GM12878 (cell line): ENCODE measurements around the gene SYNM. TPM values are rescaled to one million over a fixed set of nuclear protein-coding genes. Genes with fewer than 3 reads are reported as not detected.

ENCODE experiments used
- ATAC-seq: fragments of 200-7000 bp; cut with Tn5 transposase; 3 replicates; pipeline ENCODE4 v1.9.1; 2020; ENCODE audit warnings: mild to moderate bottlenecking, moderate library complexity
- BruUV-seq: library from RNA; stranded (reverse); fragments of 400-500 nt; replicated peaks from 2 replicates; lab custom pipeline; 2021; lab: Mats Ljungman, UMichigan
- CTCF ChIA-PET: fragments of 300-600 bp; sonication (Branson Sonifier 250); formaldehyde crosslinking; extraction: SDS; loops from one replicate; lab custom pipeline; 2021; ENCODE audit warnings: inconsistent platforms; lab: Yijun Ruan, JAX
- POLR2A ChIA-PET: fragments of 350-600 bp; formaldehyde crosslinking; extraction: SDS; loops from one replicate; lab custom pipeline; 2021; ENCODE audit warnings: inconsistent platforms; lab: Charles Lee
- RAD21 ChIA-PET: fragments of 300-600 bp; sonication (Branson Sonifier 250); formaldehyde crosslinking; loops from one replicate; lab custom pipeline; 2023; ENCODE audit warnings: antibody characterized with exemption; ENCODE audit not compliant: unreplicated experiment; lab: Charles Lee
- SMC1A ChIA-PET: fragments of 300-600 bp; sonication (Branson Sonifier 250); formaldehyde crosslinking; loops from one replicate; lab custom pipeline; 2023; ENCODE audit not compliant: unreplicated experiment, uncharacterized antibody; lab: Charles Lee
- DNase-seq: peaks from one replicate; pipeline ENCODE4 v3.0.0-alpha.2; 2011; ENCODE audit warnings: low read depth, low spot score
- FAIRE-seq: peaks from 3 replicates; lab custom pipeline; 2011; peaks lifted over from hg19 to GRCh38; lab: Jason Lieb, UNC
- H2AFZ ChIP-seq: 2 replicates; pipeline ENCODE4 v1.6.0; 2011; ENCODE audit warnings: low read depth, low read length, control low read depth; ENCODE audit not compliant: control insufficient read depth
- H3K27ac ChIP-seq: 2 replicates; pipeline ENCODE4 v1.5.1; 2011; ENCODE audit warnings: control low read depth; ENCODE audit not compliant: control insufficient read depth, insufficient read depth
- H3K27me3 ChIP-seq, 2 experiments: replicated peaks in 1 of 2; 2 replicates each; pipeline versions ENCODE4 v1.6.0 to v1.6.1; 2011; ENCODE audit warnings: low read length in 1 of 2; ENCODE audit not compliant: control insufficient read depth in 2 of 2, insufficient read depth in 2 of 2
- H3K36me3 ChIP-seq, 2 experiments: 2 replicates each; pipeline ENCODE4 v1.5.1; 2011; ENCODE audit warnings: low read length in 1 of 2; ENCODE audit not compliant: control insufficient read depth in 2 of 2, insufficient read depth in 2 of 2
- H3K4me1 ChIP-seq: 2 replicates; pipeline ENCODE4 v1.6.1; 2011; ENCODE audit warnings: mild to moderate bottlenecking, low read length, moderate library complexity, mixed read lengths; ENCODE audit not compliant: control insufficient read depth, insufficient read depth
- H3K4me2 ChIP-seq: 2 replicates; pipeline ENCODE4 v1.6.0; 2011; ENCODE audit warnings: control low read depth; ENCODE audit not compliant: control insufficient read depth, insufficient read depth
- H3K4me3 ChIP-seq: fragments of 200-600 bp; sonication (generic); 2 replicates; pipeline ENCODE4 v1.5.1; 2016
- H3K79me2 ChIP-seq: 2 replicates; pipeline ENCODE4 v1.6.0; 2011; ENCODE audit warnings: low read length; ENCODE audit not compliant: control insufficient read depth, insufficient read depth
- H3K9ac ChIP-seq: 2 replicates; pipeline ENCODE4 v1.8.0; 2011; ENCODE audit warnings: low read length, control low read depth, mixed read lengths; ENCODE audit not compliant: control insufficient read depth, insufficient read depth
- H3K9me3 ChIP-seq: replicated peaks from 3 replicates; pipeline ENCODE4 v1.5.1; 2011; ENCODE audit warnings: mild to moderate bottlenecking, low read length; ENCODE audit not compliant: control insufficient read depth, insufficient read depth
- H4K20me1 ChIP-seq: 2 replicates; pipeline ENCODE4 v1.6.0; 2011; ENCODE audit not compliant: control insufficient read depth, insufficient read depth
- MTA2 ChIP-seq: fragments of 450-650 bp; IDR thresholded peaks from 2 replicates; pipeline ENCODE4 v1.6.1; 2016; ENCODE audit warnings: low read depth, mild to moderate bottlenecking, moderate library complexity
- PAX5 ChIP-seq: IDR thresholded peaks from 2 replicates; pipeline ENCODE4 v1.6.1; 2011; ENCODE audit warnings: low read depth, low read length, borderline replicate concordance
- POLR2A ChIP-seq: IDR thresholded peaks from 2 replicates; pipeline ENCODE4 v1.6.1; 2011; ENCODE audit warnings: low read depth, mild to moderate bottlenecking, low read length
- ZNF687 ChIP-seq: fragments of 450-650 bp; IDR thresholded peaks from 2 replicates; pipeline ENCODE4 v1.6.1; 2017; ENCODE audit warnings: mild to moderate bottlenecking, moderate library complexity
- WGBS: methylation state at CpG from one replicate; pipeline ENCODE4 v1.1.6; 2016; ENCODE audit warnings: low lambda C conversion rate; ENCODE audit not compliant: insufficient replicate concordance, insufficient coverage; ENCODE audit errors: missing lambda C conversion rate; 5-methylcytosine and 5-hydroxymethylcytosine counted together
- in situ Hi-C: fragments of 300-500 bp; cut with MboI; formaldehyde crosslinking; loops from 9 replicates; pipeline ENCODE4 v1.14.3; 2018; ENCODE audit warnings: mixed read lengths
- intact Hi-C: fragments of 100-400 bp; cut with micrococcal nuclease; formaldehyde crosslinking; loops from one replicate; pipeline ENCODE4 v1.14.2; 2022; ENCODE audit not compliant: unreplicated experiment
- polyA plus RNA-seq, 11 experiments: library from polyadenylated mRNA; depleted of rRNA in 4 of 11; unstranded in 6 of 11; stranded (reverse) in 5 of 11; fragments of >200 nt; fragmentation: Nextera tagmentation in 4 of 11; fragmentation: Illumina TruSeq in 1 of 11; extraction: Ambion mirVana in 4 of 11; extraction: Trizol in 1 of 11; gene quantifications; 1 replicate in 1 of 11; 2 replicates in 10 of 11; pipeline versions ENCODE4 v1.2.1 to v1.2.3, GENCODE V29; 2011 to 2016; ENCODE audit warnings: inconsistent platforms in 2 of 11, missing spikeins in 2 of 11, low read depth in 1 of 11
- total RNA-seq, 4 experiments: library from RNA; depleted of rRNA in 3 of 4; stranded (reverse); fragments of >200 nt in 3 of 4; fragmentation: Illumina TruSeq in 1 of 4; extraction: Trizol in 1 of 4; gene quantifications; 2 replicates each; pipeline versions ENCODE4 v1.2.1 to v1.2.3, GENCODE V29; 2013 to 2021

SYNM gene
- total and polyA plus RNA-seq, 10 of the 15 experiments (the other 5 are each of a cell fraction or from before 2014, with no cell fraction given), result 0.05 to 1.1 (median 0.89) TPM; not detected in 1

DNA sequence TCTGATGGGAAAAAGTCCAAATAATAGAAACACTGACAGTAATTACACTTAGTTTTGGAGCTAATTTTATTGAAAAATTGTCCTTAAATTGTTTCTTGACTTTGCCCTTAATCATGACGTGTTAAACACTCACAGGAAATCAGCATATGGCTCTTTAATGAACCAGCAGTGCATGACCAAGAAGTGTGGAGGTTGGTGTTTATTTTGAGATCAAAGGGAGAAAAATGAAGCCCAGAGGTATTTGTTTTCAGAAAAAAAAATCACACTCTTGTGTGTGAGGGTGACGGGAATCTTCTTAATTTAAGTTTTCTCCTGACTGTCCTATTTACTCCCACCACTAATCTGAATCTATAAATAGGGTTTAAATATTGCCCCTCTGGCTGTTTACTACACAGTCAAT is 28.8 kb upstream of the SYNM start:
- peak overlapping the region; percentile 47 for H3K27ac ChIP-seq

More for the DNA sequence above, 28.8 kb upstream of the SYNM start:
- Histone ChIP-seq H3K4me2 (peak overlapping the region; percentile 96), H3K4me3 (peak overlapping the region; percentile 46), H3K9ac (peak overlapping the region; percentile 66; the same call in 1 of the 2 replicates), H3K36me3 (no peaks in the 10 kb centered on the region), H3K79me2 (no peaks in the 10 kb centered on the region), H3K4me1 (peaks cover 7% of the 10 kb centered on the region), H3K9me3 (no peaks in the 10 kb centered on the region; the same call in 2 of the 3 replicates), H2AFZ (peak overlapping the region; percentile 78), H4K20me1 (no peaks in the 10 kb centered on the region), H3K27me3 (no peaks in the 10 kb centered on the region)
- peak; percentile 28 for TF ChIP-seq ZNF687
- TF ChIP-seq POLR2A, result no peak
- peak; percentile 97 for TF ChIP-seq PAX5
- peak; percentile 58; the same call in 1 of the 2 replicates for TF ChIP-seq MTA2
- in situ Hi-C loops (loop anchor here (5.0 to 10.0 kb wide), 3 partner anchors 299 to 634 kb away; no protein-coding TSS in a partner anchor), intact Hi-C loops (loop anchor here (1.0 to 5.0 kb wide), 8 partner anchors 94 to 634 kb away; partner anchors contain the start of gene IGF1R)
- ChIA-PET POLR2A (interaction anchor here (0.5 to 1.4 kb wide), 3 partner anchors 14 to 54 kb away, joined by 3 to 4 read pairs (median 3); no protein-coding TSS in a partner anchor), RAD21 (interaction anchor here (0.6 to 4.8 kb wide), 29 partner anchors 8 to 634 kb away, joined by 3 to 53 read pairs (median 5); no protein-coding TSS in a partner anchor), SMC1A (interaction anchor here (0.6 to 8.1 kb wide), 33 partner anchors 9 to 635 kb away, joined by 3 to 86 read pairs (median 5); no protein-coding TSS in a partner anchor), CTCF (interaction anchor here (0.6 to 7.5 kb wide), 54 partner anchors 10 to 764 kb away, joined by 3 to 119 read pairs (median 5); partner anchors contain the start of gene IGF1R)
- 2% methylated on average over 2 of the region's 2 CpGs for WGBS
- DNase-seq, result no peak
- FAIRE-seq, result no peak
- no TSS peak for BruUV-seq
- ATAC-seq, result peak; percentile 67
